Measurements from ENCODE around the gene TGFBI. TPM values are rescaled to one million over a fixed set of nuclear protein-coding genes. Genes with fewer than 3 reads are reported as not detected.

The TGFBI gene
- total and polyA plus RNA-seq, 5 donors from 2014 or later = 1.5 to 3.7 (median 2.3) TPM

DNA sequence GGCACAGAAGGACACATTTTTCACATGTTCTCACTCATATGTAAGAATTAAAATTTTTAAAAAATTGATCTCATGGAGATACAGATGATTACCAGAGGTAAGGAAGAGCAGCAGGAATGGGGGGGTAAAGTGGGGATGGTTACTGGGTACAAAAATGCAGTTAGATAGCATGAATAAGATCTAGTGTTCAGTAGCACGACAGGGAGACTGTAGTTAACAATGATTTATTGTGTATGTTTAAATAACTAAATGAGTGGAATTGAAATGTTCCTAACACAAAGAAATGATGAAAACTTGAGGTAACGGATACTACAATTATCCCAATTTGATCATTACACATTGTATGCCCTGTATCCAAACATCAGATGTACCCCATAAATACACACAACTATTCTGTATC, 15.2 kb upstream of the TGFBI start:
- Mint-ChIP-seq H3K9me3 (peaks cover 0 to 3% (median 0%) of the 10 kb centered on the region in 7 donors), H3K4me1 (peaks cover 0 to 5% (median 0%) of the 10 kb centered on the region in 4 donors), H3K27me3 (peaks cover 15% of the 10 kb centered on the region), H3K36me3 (no peaks in the 10 kb centered on the region), H3K4me3 (no peak overlapping the region), H3K27ac (no peak overlapping the region)
- Histone ChIP-seq H3K4me3 (ENCODE audit: low read depth, low read length) (no peak overlapping the region), H3K9me3 (ENCODE audit: control insufficient read depth in 2 of 2, low read length in 2 of 2) (no peaks in the 10 kb centered on the region), H3K27ac (ENCODE audit: insufficient read depth, low read length, poor library complexity, severe bottlenecking) (no peak overlapping the region), H3K36me3 (ENCODE audit: control insufficient read depth, insufficient read depth, low read length) (no peaks in the 10 kb centered on the region), H3K27me3 (ENCODE audit: control insufficient read depth, insufficient read depth, low read length) (peaks cover 7% of the 10 kb centered on the region), H3K4me1 (ENCODE audit: control insufficient read depth, insufficient read depth, low read length, poor library complexity, severe bottlenecking) (no peaks in the 10 kb centered on the region)
- no peak for ATAC-seq (ENCODE audit: low read depth in 2 of 2)
- DNase-seq = no peak

DNA sequence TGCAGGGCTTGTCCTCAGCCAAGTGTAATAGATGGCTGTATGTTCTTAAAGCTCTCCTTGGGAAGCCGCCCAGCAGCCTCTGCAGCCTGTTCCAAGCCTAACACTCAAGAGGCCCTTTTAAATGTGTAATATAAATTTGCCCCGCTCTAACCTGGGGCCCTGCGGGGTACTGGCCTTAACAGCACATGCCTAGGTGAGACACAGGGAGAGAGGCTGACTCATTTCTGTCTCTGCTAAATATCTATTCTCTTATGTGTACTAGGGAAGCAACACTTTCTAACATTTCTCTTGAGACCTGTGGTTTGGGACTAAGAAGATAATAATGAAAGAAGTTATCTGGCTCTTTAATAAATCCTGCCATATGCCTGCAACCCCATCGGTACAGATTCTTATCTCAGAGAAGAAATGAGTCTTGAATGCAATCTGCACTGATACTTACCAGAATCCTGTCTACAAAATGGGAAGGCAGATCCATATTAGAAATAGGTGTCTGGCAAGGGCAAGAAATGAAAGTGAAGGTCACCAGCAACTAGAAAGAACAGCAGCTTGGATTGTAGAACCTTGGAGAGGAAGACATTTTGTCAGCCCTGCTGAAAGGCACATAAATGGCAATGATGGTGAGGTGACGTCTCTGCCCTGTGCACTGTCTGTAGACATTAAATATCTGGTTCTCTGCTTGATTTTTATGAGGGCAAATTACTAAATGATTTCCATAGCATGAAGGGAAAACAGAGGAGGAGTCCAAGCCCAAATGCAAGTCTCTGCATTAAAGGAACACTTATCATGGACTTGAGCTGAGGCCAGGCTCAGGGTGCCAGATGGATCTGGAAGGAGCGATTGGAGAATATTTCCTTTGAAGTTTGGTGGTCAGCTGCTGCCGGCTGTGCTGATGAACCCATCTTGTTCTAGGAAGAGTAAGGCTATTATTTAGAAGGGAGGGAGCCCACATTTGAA, 14.5 kb upstream of the TGFBI start:
- Histone ChIP-seq H3K4me3 (ENCODE audit: low read depth, low read length) (no peak overlapping the region), H3K4me1 (ENCODE audit: control insufficient read depth, insufficient read depth, low read length, poor library complexity, severe bottlenecking) (no peaks in the 10 kb centered on the region), H3K36me3 (ENCODE audit: control insufficient read depth, insufficient read depth, low read length) (no peaks in the 10 kb centered on the region), H3K27me3 (ENCODE audit: control insufficient read depth, insufficient read depth, low read length) (peaks cover 7% of the 10 kb centered on the region), H3K9me3 (ENCODE audit: control insufficient read depth in 2 of 2, low read length in 2 of 2) (no peaks in the 10 kb centered on the region), H3K27ac (ENCODE audit: insufficient read depth, low read length, poor library complexity, severe bottlenecking) (no peak overlapping the region)
- DNase-seq = no peak
- peaks cover 0 to 5% (median 0%) of the 10 kb centered on the region in 4 donors for H3K4me1 Mint-ChIP-seq
- peaks cover 0 to 5% (median 0%) of the 10 kb centered on the region in 7 donors for H3K9me3 Mint-ChIP-seq
- no peak overlapping the region for H3K4me3 Mint-ChIP-seq
- no peaks in the 10 kb centered on the region for H3K36me3 Mint-ChIP-seq
- peaks cover 20% of the 10 kb centered on the region for H3K27me3 Mint-ChIP-seq
- H3K27ac Mint-ChIP-seq = no peak overlapping the region
- ATAC-seq (ENCODE audit: low read depth in 2 of 2) = no peak

GRCh38 chr5:136015003-136015375, 13.8 kb upstream of the TGFBI start:
- Histone ChIP-seq H3K4me1 (ENCODE audit: control insufficient read depth, insufficient read depth, low read length, poor library complexity, severe bottlenecking) (no peaks in the 10 kb centered on the region), H3K4me3 (ENCODE audit: low read depth, low read length) (no peak overlapping the region), H3K27ac (ENCODE audit: insufficient read depth, low read length, poor library complexity, severe bottlenecking) (no peak overlapping the region), H3K27me3 (ENCODE audit: control insufficient read depth, insufficient read depth, low read length) (peaks cover 7% of the 10 kb centered on the region), H3K9me3 (ENCODE audit: control insufficient read depth in 2 of 2, low read length in 2 of 2) (no peaks in the 10 kb centered on the region), H3K36me3 (ENCODE audit: control insufficient read depth, insufficient read depth, low read length) (no peaks in the 10 kb centered on the region)
- peaks cover 0 to 5% (median 0%) of the 10 kb centered on the region in 7 donors for H3K9me3 Mint-ChIP-seq
- peaks cover 22% of the 10 kb centered on the region for H3K27me3 Mint-ChIP-seq
- ATAC-seq (ENCODE audit: low read depth in 2 of 2) (no peak), DNase-seq (no peak)
- H3K4me1 Mint-ChIP-seq = peaks cover 0 to 5% (median 0%) of the 10 kb centered on the region in 4 donors
- H3K4me3 Mint-ChIP-seq = no peak overlapping the region
- no peaks in the 10 kb centered on the region for H3K36me3 Mint-ChIP-seq
- no peak overlapping the region for H3K27ac Mint-ChIP-seq

GRCh38 chr5:136015966-136016650, 12.7 kb upstream of the TGFBI start:
- Mint-ChIP-seq H3K4me3 (no peak overlapping the region), H3K27ac (no peak overlapping the region), H3K9me3 (peaks cover 0 to 5% (median 0%) of the 10 kb centered on the region in 7 donors), H3K4me1 (peaks cover 0 to 5% (median 0%) of the 10 kb centered on the region in 4 donors), H3K36me3 (no peaks in the 10 kb centered on the region), H3K27me3 (peaks cover 29% of the 10 kb centered on the region)
- Histone ChIP-seq H3K4me3 (ENCODE audit: low read depth, low read length) (no peak overlapping the region), H3K9me3 (ENCODE audit: control insufficient read depth in 2 of 2, low read length in 2 of 2) (no peaks in the 10 kb centered on the region), H3K36me3 (ENCODE audit: control insufficient read depth, insufficient read depth, low read length) (no peaks in the 10 kb centered on the region), H3K27ac (ENCODE audit: insufficient read depth, low read length, poor library complexity, severe bottlenecking) (no peak overlapping the region), H3K27me3 (ENCODE audit: control insufficient read depth, insufficient read depth, low read length) (peaks cover 5% of the 10 kb centered on the region), H3K4me1 (ENCODE audit: control insufficient read depth, insufficient read depth, low read length, poor library complexity, severe bottlenecking) (no peaks in the 10 kb centered on the region)
- ATAC-seq (ENCODE audit: low read depth in 2 of 2) (no peak), DNase-seq (no peak)

- no peak overlapping the region for H3K27ac ChIP-seq (ENCODE audit: insufficient read depth, low read length, poor library complexity, severe bottlenecking)
- H3K27me3 Mint-ChIP-seq = peaks cover 29% of the 10 kb centered on the region
- H3K27ac Mint-ChIP-seq = no peak overlapping the region
- H3K4me1 Mint-ChIP-seq = peaks cover 0 to 3% (median 0%) of the 10 kb centered on the region in 4 donors
- no peak overlapping the region for H3K4me3 ChIP-seq (ENCODE audit: low read depth, low read length)
- ATAC-seq (ENCODE audit: low read depth in 2 of 2) = no peak
- no peak overlapping the region for H3K4me3 Mint-ChIP-seq
- no peaks in the 10 kb centered on the region for H3K36me3 Mint-ChIP-seq
- peaks cover 1% of the 10 kb centered on the region for H3K27me3 ChIP-seq (ENCODE audit: control insufficient read depth, insufficient read depth, low read length)
- H3K36me3 ChIP-seq (ENCODE audit: control insufficient read depth, insufficient read depth, low read length) = no peaks in the 10 kb centered on the region
- DNase-seq = no peak
- H3K9me3 Mint-ChIP-seq = peaks cover 0 to 5% (median 0%) of the 10 kb centered on the region in 7 donors
- H3K4me1 ChIP-seq (ENCODE audit: control insufficient read depth, insufficient read depth, low read length, poor library complexity, severe bottlenecking) = no peaks in the 10 kb centered on the region
- H3K9me3 ChIP-seq (ENCODE audit: control insufficient read depth in 2 of 2, low read length in 2 of 2) = no peaks in the 10 kb centered on the region
Measured at GRCh38 chr5:136016945-136017530, 11.8 kb upstream of the TGFBI start.

DNA sequence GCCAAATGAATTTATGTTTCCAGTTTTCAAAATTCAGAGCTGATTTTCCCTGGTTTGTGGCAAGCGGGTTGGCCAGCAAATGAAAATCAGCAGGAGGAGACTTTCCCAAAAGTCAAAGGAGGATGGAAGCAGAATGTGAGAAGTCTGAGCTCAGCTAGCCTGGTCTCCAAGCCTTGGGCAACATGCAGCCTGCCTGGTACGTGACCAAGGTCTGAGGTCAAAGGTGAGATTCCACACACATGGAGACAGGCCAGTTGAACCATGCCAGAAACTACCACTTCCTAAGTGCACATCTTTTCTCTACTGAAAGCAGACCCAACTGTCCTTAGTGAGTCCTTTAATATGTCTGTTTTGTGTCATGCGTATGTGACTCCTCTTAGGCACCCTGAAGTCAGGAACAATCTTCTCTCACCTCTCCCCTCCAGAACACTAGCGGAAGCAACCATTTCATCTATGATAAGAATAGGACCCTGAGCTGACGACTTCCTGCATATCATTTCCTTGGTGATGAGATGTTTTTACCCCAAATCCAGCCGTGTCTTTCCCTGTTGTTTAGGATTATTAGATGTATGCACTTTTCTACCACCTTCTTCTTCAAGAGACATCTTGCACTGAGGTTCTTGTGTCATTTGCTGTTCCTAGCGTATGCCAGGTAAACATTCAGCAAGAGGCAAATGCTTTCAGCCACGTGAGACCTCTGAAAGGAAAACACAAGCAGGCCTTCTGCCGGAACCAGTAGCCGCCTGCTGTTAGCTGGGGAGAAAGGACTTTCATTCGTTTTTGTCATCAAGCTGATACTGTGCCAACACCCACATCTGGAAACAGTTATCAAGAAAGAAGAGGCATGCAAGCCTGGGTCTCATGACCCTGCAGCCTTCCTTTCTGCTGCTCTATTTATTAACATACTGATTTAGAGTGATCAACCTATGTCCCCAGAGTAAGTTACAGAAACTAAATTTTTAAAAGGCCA, 9.7 kb upstream of the TGFBI start:
- Mint-ChIP-seq H3K4me3 (no peak overlapping the region), H3K27ac (no peak overlapping the region), H3K9me3 (peaks cover 0 to 6% (median 1%) of the 10 kb centered on the region in 7 donors), H3K36me3 (no peaks in the 10 kb centered on the region), H3K4me1 (no peaks in the 10 kb centered on the region), H3K27me3 (peaks cover 32% of the 10 kb centered on the region)
- Histone ChIP-seq H3K4me1 (ENCODE audit: control insufficient read depth, insufficient read depth, low read length, poor library complexity, severe bottlenecking) (no peaks in the 10 kb centered on the region), H3K27me3 (ENCODE audit: control insufficient read depth, insufficient read depth, low read length) (peaks cover 1% of the 10 kb centered on the region), H3K9me3 (ENCODE audit: control insufficient read depth in 2 of 2, low read length in 2 of 2) (no peaks in the 10 kb centered on the region), H3K4me3 (ENCODE audit: low read depth, low read length) (no peak overlapping the region), H3K36me3 (ENCODE audit: control insufficient read depth, insufficient read depth, low read length) (no peaks in the 10 kb centered on the region), H3K27ac (ENCODE audit: insufficient read depth, low read length, poor library complexity, severe bottlenecking) (no peak overlapping the region)
- ATAC-seq (ENCODE audit: low read depth in 2 of 2) (no peak), DNase-seq (no peak)

DNA sequence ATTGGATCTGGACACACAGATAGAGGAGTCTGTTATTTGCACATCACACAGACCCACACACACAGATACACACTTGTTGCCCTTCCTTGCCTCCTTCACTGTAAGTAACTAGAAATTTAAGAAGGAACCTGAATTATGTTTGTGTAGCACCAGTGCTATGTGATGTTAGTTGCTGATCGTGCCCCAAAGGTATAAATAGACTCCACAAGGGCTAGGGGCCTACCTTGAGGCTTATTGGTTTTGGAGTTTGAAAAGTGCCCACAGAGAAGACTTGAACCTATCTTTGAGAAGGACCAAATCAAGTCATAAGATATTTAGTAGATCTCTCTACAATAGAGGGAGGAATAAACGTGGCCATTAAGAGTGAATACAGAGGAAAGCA, 8.8 kb upstream of the TGFBI start:
- no peaks in the 10 kb centered on the region for H3K4me1 ChIP-seq (ENCODE audit: control insufficient read depth, insufficient read depth, low read length, poor library complexity, severe bottlenecking)
- Mint-ChIP-seq H3K27ac (no peak overlapping the region), H3K36me3 (no peaks in the 10 kb centered on the region), H3K9me3 (peaks cover 0 to 6% (median 1%) of the 10 kb centered on the region in 7 donors), H3K4me1 (no peaks in the 10 kb centered on the region), H3K27me3 (peaks cover 30% of the 10 kb centered on the region), H3K4me3 (no peak overlapping the region)
- H3K4me3 ChIP-seq (ENCODE audit: low read depth, low read length) = no peak overlapping the region
- DNase-seq = no peak
- no peaks in the 10 kb centered on the region for H3K9me3 ChIP-seq (ENCODE audit: control insufficient read depth in 2 of 2, low read length in 2 of 2)
- no peak for ATAC-seq (ENCODE audit: low read depth in 2 of 2)
- H3K27ac ChIP-seq (ENCODE audit: insufficient read depth, low read length, poor library complexity, severe bottlenecking) = no peak overlapping the region
- H3K36me3 ChIP-seq (ENCODE audit: control insufficient read depth, insufficient read depth, low read length) = no peaks in the 10 kb centered on the region
- peaks cover 1% of the 10 kb centered on the region for H3K27me3 ChIP-seq (ENCODE audit: control insufficient read depth, insufficient read depth, low read length)

Data from CD4-positive, CD25-positive, alpha-beta regulatory T cell (primary cell).